Suprapubic skin (tissue), 4 donors: ENCODE results near the gene CACNG6. TPM values are rescaled to one million over a fixed set of nuclear protein-coding genes. Genes with fewer than 3 reads are reported as not detected.

Source experiments
- DNase-seq, 2 donors: peaks; one replicate each; pipeline ENCODE4 v3.0.0-alpha.2; 2019; ENCODE audit warnings: low spot score in 2 of 2
- H3K27ac ChIP-seq: fragments of 200-600 bp; sonication (generic); one replicate; pipeline ENCODE4 v1.5.1; 2019
- H3K27me3 ChIP-seq: fragments of 200-600 bp; sonication (generic); one replicate; pipeline ENCODE4 v1.5.1; 2019
- H3K36me3 ChIP-seq: fragments of 200-600 bp; sonication (generic); one replicate; pipeline ENCODE4 v1.5.1; 2019
- H3K4me1 ChIP-seq: fragments of 200-600 bp; sonication (generic); one replicate; pipeline ENCODE4 v1.5.1; 2019
- H3K4me3 ChIP-seq: fragments of 200-600 bp; sonication (generic); one replicate; pipeline ENCODE4 v1.5.1; 2019; ENCODE audit warnings: mild to moderate bottlenecking
- H3K9me3 ChIP-seq: fragments of 200-600 bp; sonication (generic); one replicate; pipeline ENCODE4 v1.5.1; 2019
- CTCF ChIP-seq, 2 donors: fragments of 200-600 bp in 1 of 2; fragments of 450-650 bp in 1 of 2; sonication (generic) in 1 of 2; IDR thresholded peaks; one replicate each; pipeline ENCODE4 v1.5.1; 2016 to 2019; ENCODE audit warnings: antibody characterized with exemption in 2 of 2, mild to moderate bottlenecking in 1 of 2, moderate library complexity in 1 of 2
- EP300 ChIP-seq: sonication (generic); formaldehyde crosslinking; IDR thresholded peaks from one replicate; pipeline ENCODE4 v1.6.1; 2017; ENCODE audit warnings: antibody characterized with exemption
- POLR2A ChIP-seq, 2 donors: fragments of 450-650 bp; IDR thresholded peaks; one replicate each; pipeline ENCODE4 v1.6.1; 2017; ENCODE audit warnings: antibody characterized with exemption in 2 of 2, mild to moderate bottlenecking in 2 of 2, moderate library complexity in 2 of 2
- POLR2AphosphoS5 ChIP-seq, 3 donors: sonication (generic); formaldehyde crosslinking; IDR thresholded peaks; one replicate each; pipeline ENCODE4 v1.6.1; 2017; ENCODE audit warnings: antibody characterized with exemption in 3 of 3
- WGBS: methylation state at CpG from one replicate; pipeline ENCODE4 v1.1.5; 2018; 5-methylcytosine and 5-hydroxymethylcytosine counted together
- total RNA-seq, 4 donors: library from RNA; depleted of rRNA; stranded (reverse); fragments of >200 nt; gene quantifications; one replicate each; pipeline ENCODE4 v1.1.0, GENCODE V29; 2016

Gene CACNG6
- total RNA-seq, 4 donors from 2014 or later, result not detected

- Histone ChIP-seq H3K27me3 (peaks cover 68% of the 10 kb centered on the region), H3K4me3 (no peak overlapping the region), H3K36me3 (no peaks in the 10 kb centered on the region), H3K27ac (no peak overlapping the region), H3K9me3 (no peaks in the 10 kb centered on the region), H3K4me1 (no peaks in the 10 kb centered on the region)
- WGBS, result 78% methylated on average over 8 of the region's 8 CpGs
- no peak for DNase-seq
- no peak for TF ChIP-seq POLR2A (IDR thresholded peaks at IDR 0.05)
- TF ChIP-seq POLR2AphosphoS5 (IDR thresholded peaks at IDR 0.05), result no peak
- TF ChIP-seq EP300, result no peak
- no peak for TF ChIP-seq CTCF (IDR thresholded peaks at IDR 0.05)
Measured at GRCh38 chr19:53953383-53953782, 38.1 kb upstream of the CACNG6 start.

- H3K27ac ChIP-seq, result no peak overlapping the region
- no peaks in the 10 kb centered on the region for H3K36me3 ChIP-seq
- H3K4me1 ChIP-seq, result no peaks in the 10 kb centered on the region
- H3K27me3 ChIP-seq, result peaks cover 92% of the 10 kb centered on the region
- no peaks in the 10 kb centered on the region for H3K9me3 ChIP-seq
- no peak for DNase-seq
- 3% methylated on average over 15 of the region's 15 CpGs for WGBS
- no peak overlapping the region for H3K4me3 ChIP-seq
- TF ChIP-seq CTCF (IDR thresholded peaks at IDR 0.05) (no peak), POLR2AphosphoS5 (IDR thresholded peaks at IDR 0.05) (no peak), POLR2A (IDR thresholded peaks at IDR 0.05) (no peak), EP300 (no peak)
Measured at GRCh38 chr19:53957448-53958167, 33.8 kb upstream of the CACNG6 start.

- H3K9me3 ChIP-seq, result no peaks in the 10 kb centered on the region
- peaks cover 5% of the 10 kb centered on the region for H3K4me1 ChIP-seq
- DNase-seq, result no peak
- H3K27me3 ChIP-seq, result peaks cover 96% of the 10 kb centered on the region
- 6% methylated on average over 14 of the region's 14 CpGs for WGBS
- H3K4me3 ChIP-seq, result no peak overlapping the region
- TF ChIP-seq POLR2A (IDR thresholded peaks at IDR 0.05) (no peak), CTCF (IDR thresholded peaks at IDR 0.05) (no peak), EP300 (no peak), POLR2AphosphoS5 (IDR thresholded peaks at IDR 0.05) (no peak)
- H3K27ac ChIP-seq, result no peak overlapping the region
- no peaks in the 10 kb centered on the region for H3K36me3 ChIP-seq
Measured at GRCh38 chr19:53958168-53958571, 33.3 kb upstream of the CACNG6 start.

GRCh38 chr19:53958823-53959757, 32.3 kb upstream of the CACNG6 start:
- DNase-seq, result no peak
- Histone ChIP-seq H3K9me3 (no peaks in the 10 kb centered on the region), H3K27me3 (peaks cover 98% of the 10 kb centered on the region), H3K4me3 (no peak overlapping the region), H3K4me1 (peaks cover 6% of the 10 kb centered on the region), H3K27ac (no peak overlapping the region), H3K36me3 (no peaks in the 10 kb centered on the region)
- WGBS, result under 1% methylated on average over 17 of the region's 22 CpGs
- TF ChIP-seq EP300, result no peak
- TF ChIP-seq CTCF (IDR thresholded peaks at IDR 0.05), result no peak
- no peak for TF ChIP-seq POLR2AphosphoS5 (IDR thresholded peaks at IDR 0.05)
- TF ChIP-seq POLR2A (IDR thresholded peaks at IDR 0.05), result no peak

GRCh38 chr19:53960187-53960586, 31.2 kb upstream of the CACNG6 start:
- DNase-seq, result no peak
- Histone ChIP-seq H3K9me3 (no peaks in the 10 kb centered on the region), H3K36me3 (no peaks in the 10 kb centered on the region), H3K27me3 (peaks cover 98% of the 10 kb centered on the region), H3K4me3 (no peak overlapping the region), H3K4me1 (peaks cover 10% of the 10 kb centered on the region), H3K27ac (no peak overlapping the region)
- TF ChIP-seq CTCF (IDR thresholded peaks at IDR 0.05) (no peak), POLR2A (IDR thresholded peaks at IDR 0.05) (no peak), EP300 (no peak), POLR2AphosphoS5 (IDR thresholded peaks at IDR 0.05) (no peak)
- WGBS, result 4% methylated on average over 10 of the region's 10 CpGs
